ENCODE results near the gene PIMREG.

Gene PIMREG

GRCh38 chr17:6460531-6461161, 16.4 kb downstream of the PIMREG start:
- H3K4me3 ChIP-seq (ENCODE audit: low read length), result no peak overlapping the region
- DNase-seq (ENCODE audit: low read depth), result no peak
- TF ChIP-seq CTCF (IDR thresholded peaks at IDR 0.05; ENCODE audit: insufficient read depth, low read depth, low read length, missing control alignments), result no peak

GRCh38 chr17:6461246-6461645, 17.0 kb downstream of the PIMREG start:
- H3K4me3 ChIP-seq (ENCODE audit: low read length), result no peak overlapping the region
- no peak for DNase-seq (ENCODE audit: low read depth)
- no peak for TF ChIP-seq CTCF (IDR thresholded peaks at IDR 0.05; ENCODE audit: insufficient read depth, low read depth, low read length, missing control alignments)

- no peak for TF ChIP-seq CTCF (IDR thresholded peaks at IDR 0.05; ENCODE audit: insufficient read depth, low read depth, low read length, missing control alignments)
- no peak overlapping the region for H3K4me3 ChIP-seq (ENCODE audit: low read length)
- DNase-seq (ENCODE audit: low read depth), result no peak
These were observed 17.7 kb downstream of the PIMREG start for GRCh38 chr17:6461792-6462524.

- TF ChIP-seq CTCF (IDR thresholded peaks at IDR 0.05; ENCODE audit: insufficient read depth, low read depth, low read length, missing control alignments), result no peak
- no peak for DNase-seq (ENCODE audit: low read depth)
- no peak overlapping the region for H3K4me3 ChIP-seq (ENCODE audit: low read length)
These were observed 18.4 kb downstream of the PIMREG start for GRCh38 chr17:6462692-6463091.

GRCh38 chr17:6463616-6464445, 19.6 kb downstream of the PIMREG start:
- no peak overlapping the region for H3K4me3 ChIP-seq (ENCODE audit: low read length)
- DNase-seq (ENCODE audit: low read depth), result no peak
- TF ChIP-seq CTCF (IDR thresholded peaks at IDR 0.05; ENCODE audit: insufficient read depth, low read depth, low read length, missing control alignments), result no peak

GRCh38 chr17:6464446-6465041, 20.3 kb downstream of the PIMREG start:
- no peak for TF ChIP-seq CTCF (IDR thresholded peaks at IDR 0.05; ENCODE audit: insufficient read depth, low read depth, low read length, missing control alignments)
- no peak overlapping the region for H3K4me3 ChIP-seq (ENCODE audit: low read length)
- no peak for DNase-seq (ENCODE audit: low read depth)
